Tibial artery (tissue), 4 donors: Measurements from ENCODE around the gene C6orf62.
"Not testable (repeated sequence)": the region's sequence is repeated elsewhere in the genome, so short reads cannot be mapped to it uniquely, and the experiment has no call there.

ENCODE experiments used
- DNase-seq, 2 donors: peaks; one replicate each; pipeline ENCODE4 v3.0.0-alpha.2; 2019
- H3K27ac ChIP-seq, 2 donors: fragments of 200-600 bp; sonication (generic) in 1 of 2; 1 replicate in 1 of 2; 2 replicates in 1 of 2; pipeline ENCODE4 v1.5.1; 2018 to 2019; ENCODE audit warnings: mild to moderate bottlenecking in 1 of 2
- H3K27me3 ChIP-seq, 2 donors: fragments of 200-600 bp; sonication (generic) in 1 of 2; one replicate each; pipeline versions ENCODE4 v1.5.1 to v1.6.0; 2016 to 2019
- H3K36me3 ChIP-seq, 3 donors: fragments of 200-600 bp; sonication (generic) in 2 of 3; one replicate each; pipeline ENCODE4 v1.5.1; 2016 to 2019; ENCODE audit warnings: mild to moderate bottlenecking in 2 of 3
- H3K4me1 ChIP-seq, 4 donors: fragments of 200-600 bp; sonication (generic) in 2 of 4; 1 replicate in 3 of 4; 2 replicates in 1 of 4; pipeline ENCODE4 v1.5.1; 2016 to 2019
- H3K4me3 ChIP-seq, 2 donors: fragments of 200-600 bp; sonication (generic) in 1 of 2; 1 replicate in 1 of 2; 2 replicates in 1 of 2; pipeline ENCODE4 v1.5.1; 2018 to 2019; ENCODE audit warnings: mild to moderate bottlenecking in 2 of 2
- H3K9me3 ChIP-seq, 3 donors: fragments of 200-600 bp; sonication (generic) in 1 of 3; one replicate each; pipeline ENCODE4 v1.5.1; 2016 to 2019
- intact Hi-C: fragments of 100-400 bp; cut with DNase I; formaldehyde crosslinking; loops from one replicate; pipeline ENCODE4 v1.15.0; 2023; ENCODE audit warnings: low total_unique reads
- TF ChIP-seq, protein P1 (sequence below), 2 experiments: fragments of 200-600 bp in 1 of 2; fragments of 450-650 bp in 1 of 2; IDR thresholded peaks; one replicate each; pipeline ENCODE4 v1.5.1; 2017 to 2019; ENCODE audit warnings: antibody characterized with exemption in 2 of 2, mild to moderate bottlenecking in 1 of 2, moderate library complexity in 1 of 2

C6orf62 gene

DNA sequence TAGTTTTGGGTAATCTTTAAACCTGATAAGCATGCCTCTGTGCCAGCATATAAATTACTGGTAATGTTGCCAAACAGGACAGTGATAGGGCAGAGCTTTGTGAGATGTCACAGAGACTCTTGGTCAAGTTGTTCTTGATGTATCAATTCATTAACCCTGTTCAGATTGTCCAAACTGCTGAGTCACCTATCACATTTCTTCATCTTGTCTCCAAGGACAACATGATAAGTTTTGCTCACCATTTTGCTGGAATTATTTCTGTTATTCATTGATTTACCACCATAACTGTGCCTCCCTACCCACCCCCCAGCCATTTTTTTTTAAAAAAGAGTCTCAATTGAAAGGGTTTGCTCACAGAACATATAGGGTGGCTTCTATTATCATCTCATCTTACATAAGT lies 36.3 kb upstream of the C6orf62 start:
- Histone ChIP-seq H3K4me3 (no peak overlapping the region), H3K4me1 (no peaks in the 10 kb centered on the region), H3K36me3 (no peaks in the 10 kb centered on the region), H3K27me3 (no peaks in the 10 kb centered on the region), H3K27ac (no peak overlapping the region), H3K9me3 (no peaks in the 10 kb centered on the region)
- TF ChIP-seq, protein P1, sequence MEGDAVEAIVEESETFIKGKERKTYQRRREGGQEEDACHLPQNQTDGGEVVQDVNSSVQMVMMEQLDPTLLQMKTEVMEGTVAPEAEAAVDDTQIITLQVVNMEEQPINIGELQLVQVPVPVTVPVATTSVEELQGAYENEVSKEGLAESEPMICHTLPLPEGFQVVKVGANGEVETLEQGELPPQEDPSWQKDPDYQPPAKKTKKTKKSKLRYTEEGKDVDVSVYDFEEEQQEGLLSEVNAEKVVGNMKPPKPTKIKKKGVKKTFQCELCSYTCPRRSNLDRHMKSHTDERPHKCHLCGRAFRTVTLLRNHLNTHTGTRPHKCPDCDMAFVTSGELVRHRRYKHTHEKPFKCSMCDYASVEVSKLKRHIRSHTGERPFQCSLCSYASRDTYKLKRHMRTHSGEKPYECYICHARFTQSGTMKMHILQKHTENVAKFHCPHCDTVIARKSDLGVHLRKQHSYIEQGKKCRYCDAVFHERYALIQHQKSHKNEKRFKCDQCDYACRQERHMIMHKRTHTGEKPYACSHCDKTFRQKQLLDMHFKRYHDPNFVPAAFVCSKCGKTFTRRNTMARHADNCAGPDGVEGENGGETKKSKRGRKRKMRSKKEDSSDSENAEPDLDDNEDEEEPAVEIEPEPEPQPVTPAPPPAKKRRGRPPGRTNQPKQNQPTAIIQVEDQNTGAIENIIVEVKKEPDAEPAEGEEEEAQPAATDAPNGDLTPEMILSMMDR (IDR thresholded peaks at IDR 0.05): no peak
- intact Hi-C loops: no loop called here
- DNase-seq: no peak

DNA sequence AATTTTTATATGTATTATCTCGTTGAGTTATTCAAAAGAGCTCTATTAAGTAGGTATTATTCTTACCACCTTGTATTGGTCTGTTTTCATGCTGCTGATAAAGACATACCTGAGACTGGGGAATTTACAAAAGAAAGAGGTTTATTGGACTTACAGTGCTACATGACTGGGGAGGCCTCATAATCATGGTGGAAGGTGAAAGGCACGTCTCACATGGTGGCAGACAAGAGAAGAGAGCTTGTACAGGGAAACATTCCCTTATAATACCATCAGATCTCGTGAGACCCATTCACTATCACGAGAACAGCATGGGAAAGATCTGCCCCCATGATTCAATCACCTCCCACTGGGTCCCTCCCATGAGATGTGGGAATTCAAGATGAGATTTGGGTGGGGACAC lies 35.4 kb upstream of the C6orf62 start:
- H3K4me3 ChIP-seq, H3K4me1 ChIP-seq, DNase-seq, H3K27me3 ChIP-seq, H3K9me3 ChIP-seq, H3K27ac ChIP-seq, H3K36me3 ChIP-seq, intact Hi-C loops: not testable (repeated sequence)

- no peaks in the 10 kb centered on the region for H3K4me1 ChIP-seq
- no peaks in the 10 kb centered on the region for H3K9me3 ChIP-seq
- no peaks in the 10 kb centered on the region for H3K36me3 ChIP-seq
- DNase-seq: no peak
- H3K27ac ChIP-seq: no peak overlapping the region
- no peaks in the 10 kb centered on the region for H3K27me3 ChIP-seq
- TF ChIP-seq, protein P1 (IDR thresholded peaks at IDR 0.05): no peak
- H3K4me3 ChIP-seq: no peak overlapping the region
- intact Hi-C loops: loop anchor here (1.0 kb wide), 1 partner anchor 30 kb away; no protein-coding TSS in a partner anchor
Measured at GRCh38 chr6:24753545-24753944, 34.6 kb upstream of the C6orf62 start.

DNA sequence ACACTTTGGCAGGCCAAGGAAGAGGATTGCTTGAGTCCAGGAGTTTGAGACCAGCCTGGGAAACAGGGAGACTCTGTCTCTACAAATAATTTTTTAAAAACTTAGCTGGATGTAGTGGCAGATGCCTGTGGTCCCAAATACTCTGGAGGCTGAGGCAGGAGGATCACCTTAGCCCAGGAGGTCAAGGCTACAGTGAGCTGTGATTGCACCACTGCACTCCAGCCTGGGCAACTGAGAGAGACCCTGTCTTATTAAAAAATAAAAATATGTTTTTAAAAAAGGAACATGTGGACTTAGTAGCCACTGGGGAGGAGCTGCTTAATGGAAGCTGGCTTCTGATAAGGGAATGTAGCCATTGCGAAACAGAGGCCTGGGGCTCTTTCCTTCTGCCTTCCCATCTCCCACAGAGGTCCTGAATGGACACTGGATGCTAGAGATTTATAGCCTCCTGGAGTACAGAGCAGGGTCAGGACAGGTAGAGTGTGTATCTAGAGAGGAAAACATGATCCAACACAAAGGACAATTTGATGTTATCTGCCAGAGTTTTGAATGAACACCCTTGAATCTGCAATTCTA lies 34.1 kb upstream of the C6orf62 start:
- intact Hi-C loops: loop anchor here (1.0 kb wide), 1 partner anchor 30 kb away; no protein-coding TSS in a partner anchor
- TF ChIP-seq, protein P1 (IDR thresholded peaks at IDR 0.05): no peak
- Histone ChIP-seq H3K9me3 (no peaks in the 10 kb centered on the region), H3K4me3 (no peak overlapping the region), H3K4me1 (no peaks in the 10 kb centered on the region), H3K36me3 (no peaks in the 10 kb centered on the region), H3K27ac (no peak overlapping the region), H3K27me3 (no peaks in the 10 kb centered on the region)
- no peak for DNase-seq

GRCh38 chr6:24752503-24752902 lies 33.5 kb upstream of the C6orf62 start:
- DNase-seq: no peak
- Histone ChIP-seq H3K4me3 (no peak overlapping the region), H3K9me3 (no peaks in the 10 kb centered on the region), H3K27ac (no peak overlapping the region), H3K36me3 (no peaks in the 10 kb centered on the region), H3K27me3 (no peaks in the 10 kb centered on the region), H3K4me1 (no peaks in the 10 kb centered on the region)
- intact Hi-C loops: no loop called here
- TF ChIP-seq, protein P1 (IDR thresholded peaks at IDR 0.05): no peak

DNA sequence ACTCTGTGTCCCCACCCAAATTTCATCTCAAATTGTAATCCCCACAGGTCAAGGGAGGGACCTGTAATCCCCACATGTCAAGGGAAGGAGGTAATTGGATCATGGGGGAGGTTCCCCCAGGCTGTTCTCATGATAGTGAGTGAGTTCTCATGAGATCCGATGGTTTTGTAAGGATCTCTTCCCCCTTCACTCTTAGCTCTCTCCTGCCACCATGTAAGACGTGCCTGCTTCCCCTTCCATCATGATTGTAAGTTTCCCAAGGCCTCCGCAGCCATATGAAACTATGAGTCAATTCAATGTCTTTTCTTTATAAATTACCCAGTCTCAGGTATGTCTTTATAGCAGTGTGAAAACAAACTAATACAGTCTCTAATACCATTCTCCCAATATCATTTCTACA lies 31.9 kb upstream of the C6orf62 start:
- DNase-seq, H3K9me3 ChIP-seq, H3K36me3 ChIP-seq, H3K27me3 ChIP-seq, H3K4me1 ChIP-seq, H3K27ac ChIP-seq, intact Hi-C loops, H3K4me3 ChIP-seq: not testable (repeated sequence)

- Histone ChIP-seq H3K4me3 (no peak overlapping the region), H3K9me3 (no peaks in the 10 kb centered on the region), H3K27me3 (no peaks in the 10 kb centered on the region), H3K4me1 (no peaks in the 10 kb centered on the region), H3K27ac (no peak overlapping the region), H3K36me3 (no peaks in the 10 kb centered on the region)
- TF ChIP-seq, protein P1 (IDR thresholded peaks at IDR 0.05): no peak
- DNase-seq: no peak
- intact Hi-C loops: no loop called here
Measured at GRCh38 chr6:24749297-24749696, 30.3 kb upstream of the C6orf62 start.
